A673 (cell line): Measurements from ENCODE around the gene FRS2.

Experiments used
- CTCF ChIP-seq: fragments of 300-800, 200-600 bp; sonication (generic); conservative IDR thresholded peaks from 2 replicates; pipeline ENCODE4 v1.5.1; 2017; ENCODE audit warnings: low read depth, mild to moderate bottlenecking, antibody characterized with exemption, low read length, moderate library complexity, mixed read lengths
- EZH2 ChIP-seq: fragments of 200-600 bp; sonication (generic); IDR thresholded peaks from 2 replicates; pipeline ENCODE4 v1.6.1; 2017; ENCODE audit warnings: borderline replicate concordance, low read depth, mild to moderate bottlenecking, mixed read lengths, antibody characterized with exemption, low read length; ENCODE audit not compliant: poor library complexity, severe bottlenecking

DNA sequence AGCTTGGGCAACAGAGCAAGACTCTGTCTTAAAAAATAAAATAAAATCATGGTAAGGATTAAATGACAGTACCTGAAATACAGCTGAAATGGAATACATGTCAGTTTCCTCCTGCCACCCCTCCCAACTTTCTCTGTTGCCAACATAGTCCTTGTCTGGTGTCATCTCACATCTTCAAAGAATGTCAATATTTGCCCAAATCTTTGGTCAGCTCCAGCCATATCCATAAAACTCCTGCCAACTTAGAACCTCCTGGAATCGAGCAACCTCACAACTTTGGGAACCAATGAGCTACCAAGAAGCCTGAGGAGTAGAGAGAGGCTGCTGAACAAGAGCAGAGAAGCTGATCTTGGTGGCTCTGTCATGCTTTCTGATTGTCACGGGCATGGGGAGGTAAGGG is 151.4 kb downstream of the FRS2 start:
- TF ChIP-seq CTCF (no peak), EZH2 (no peak)
